C4-2B (cell line): ENCODE data around the gene GFPT2.

Source experiments
- CTCF ChIP-seq: fragments of 450-650 bp; conservative IDR thresholded peaks from 2 replicates; pipeline ENCODE4 v1.5.1; 2017; ENCODE audit warnings: mild to moderate bottlenecking
- ZFX ChIP-seq: fragments of 450-650 bp; IDR thresholded peaks from 2 replicates; pipeline ENCODE4 v1.6.1; 2017

- TF ChIP-seq CTCF (no peak), ZFX (no peak)
Observed at GRCh38 chr5:180305481-180305880, 47.7 kb downstream of the GFPT2 start.
